ENCODE results near the gene SIRPD. TPM values are rescaled to one million over a fixed set of nuclear protein-coding genes. Genes with fewer than 3 reads are reported as not detected.

SIRPD gene
- total and polyA plus RNA-seq, 2 of the 8 experiments (the other 6 are each of a cell fraction or from before 2014, with no cell fraction given): not detected

DNA sequence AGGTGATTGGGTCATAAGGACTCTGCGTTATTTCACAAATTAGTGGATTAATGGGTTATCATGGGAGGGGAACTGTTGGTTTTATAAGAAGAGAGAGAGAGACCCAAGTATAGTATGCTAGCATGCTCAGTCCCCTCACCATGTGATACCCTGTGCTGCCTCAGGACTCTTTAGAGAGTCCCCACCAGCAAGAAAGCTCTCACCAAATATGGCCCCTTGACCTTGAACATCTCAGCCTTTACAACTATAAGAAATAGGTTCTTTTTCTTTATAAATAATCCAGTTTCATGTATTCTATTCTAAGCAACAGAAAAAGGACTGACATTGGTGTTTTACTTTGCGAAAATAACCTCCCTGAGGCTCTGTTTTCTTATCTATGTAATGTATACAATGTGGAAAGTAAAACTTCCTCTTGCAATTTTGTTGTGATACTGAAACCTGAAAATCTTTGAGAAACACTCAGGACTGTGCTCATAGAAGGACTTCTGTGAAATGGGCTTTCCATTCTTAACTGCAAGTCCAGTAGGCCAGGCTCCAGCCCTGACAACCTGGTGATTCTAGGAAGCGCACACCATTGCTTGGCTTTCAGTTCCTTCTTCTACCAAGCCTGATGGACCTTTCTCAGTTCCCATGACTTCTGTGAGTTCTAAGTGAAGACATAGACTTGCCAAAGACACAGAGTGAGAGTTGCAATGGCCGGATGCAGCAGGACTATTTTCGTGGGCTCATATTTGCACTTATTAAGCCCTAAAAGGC is 21.9 kb downstream of the SIRPD start:
- Histone ChIP-seq H3K9me3 (ENCODE audit: insufficient read depth in 2 of 2, low read depth in 1 of 2, low read length in 1 of 2) (no peaks in the 10 kb centered on the region; a peak in 1 of 4 replicates), H3K27me3 (replicated peaks in 1 of 4; ENCODE audit: control insufficient read depth in 3 of 4, extremely low read depth in 1 of 4, insufficient read depth in 3 of 4, low read length in 3 of 4) (no peaks in the 10 kb centered on the region; a peak in 1 of 7 replicates), H3K4ac (replicated peaks; ENCODE audit: insufficient read length, low read depth, low read length) (no peak overlapping the region), H2BK15ac (ENCODE audit: low read length) (no peak overlapping the region), H2AK5ac (ENCODE audit: low read depth, low read length) (no peak overlapping the region), H3K4me2 (ENCODE audit: insufficient read depth in 1 of 2, low read depth in 2 of 2, low read length in 2 of 2) (no peak overlapping the region), H3K4me3 (ENCODE audit: extremely low read depth in 1 of 4, insufficient read depth in 2 of 4, low read depth in 3 of 4, low read length in 4 of 4) (no peak overlapping the region), H2BK120ac (replicated peaks; ENCODE audit: low read depth, low read length) (no peak overlapping the region), H3K79me1 (ENCODE audit: low read depth, low read length) (no peaks in the 10 kb centered on the region), H3K18ac (ENCODE audit: extremely low read depth, low read length) (no peak overlapping the region), H3K79me2 (ENCODE audit: control insufficient read depth in 1 of 2, insufficient read depth in 2 of 2, low read length in 2 of 2) (no peaks in the 10 kb centered on the region), H3K14ac (ENCODE audit: insufficient read length) (no peak overlapping the region), H2BK5ac (ENCODE audit: low read depth, low read length) (no peak overlapping the region), H4K20me1 (replicated peaks in 1 of 2; ENCODE audit: control insufficient read depth in 1 of 2, insufficient read depth in 2 of 2, low read length in 2 of 2) (no peaks in the 10 kb centered on the region), H2BK12ac (ENCODE audit: low read depth, low read length) (no peak overlapping the region), H2AFZ (ENCODE audit: low read length) (no peak overlapping the region), H3K9ac (replicated peaks in 1 of 4; ENCODE audit: extremely low read depth in 1 of 4, low read depth in 3 of 4, low read length in 3 of 4) (no peak overlapping the region), H4K8ac (ENCODE audit: extremely low read depth, insufficient read depth, low read length) (no peak overlapping the region), H3K27ac (ENCODE audit: low read depth, low read length) (no peak overlapping the region), H3K36me3 (ENCODE audit: control insufficient read depth in 2 of 4, insufficient read depth in 4 of 4, low read length in 3 of 4) (no peaks in the 10 kb centered on the region), H3K23ac (ENCODE audit: insufficient read length) (no peak overlapping the region), H4K5ac (ENCODE audit: insufficient read length, low read depth, low read length) (no peak overlapping the region), H3K23me2 (ENCODE audit: low read depth, low read length) (no peaks in the 10 kb centered on the region), H2BK20ac (ENCODE audit: low read length) (no peak overlapping the region), H3K56ac (replicated peaks; ENCODE audit: insufficient read length, low read depth, low read length) (no peak overlapping the region), H3K4me1 (replicated peaks in 1 of 4; ENCODE audit: control insufficient read depth in 3 of 4, insufficient read depth in 4 of 4, low read length in 3 of 4) (no peaks in the 10 kb centered on the region), H4K91ac (replicated peaks; ENCODE audit: insufficient read length, low read length) (no peak overlapping the region)
- DNase-seq (ENCODE audit: low read depth in 1 of 2, low spot score in 2 of 2) (no peak), FAIRE-seq (no peak)
- TF ChIP-seq CTBP2 (IDR thresholded peaks at IDR 0.05; ENCODE audit: borderline replicate concordance, insufficient read depth, insufficient read length, low read length) (no peak), BRCA1 (IDR thresholded peaks at IDR 0.05; ENCODE audit: low read depth, low read length) (no peak), SUZ12 (IDR thresholded peaks at IDR 0.05; ENCODE audit: low read length) (no peak), TEAD4 (IDR thresholded peaks at IDR 0.05; ENCODE audit: low read depth, low read length) (no peak), JUND (IDR thresholded peaks at IDR 0.05; ENCODE audit: low read length) (no peak), TCF12 (IDR thresholded peaks at IDR 0.05; ENCODE audit: low read depth, low read length) (no peak), NRF1 (IDR thresholded peaks at IDR 0.05; ENCODE audit: low read depth, low read length) (no peak), ASH2L (IDR thresholded peaks at IDR 0.05; ENCODE audit: low read length) (no peak)
- TF ChIP-seq, protein P1, sequence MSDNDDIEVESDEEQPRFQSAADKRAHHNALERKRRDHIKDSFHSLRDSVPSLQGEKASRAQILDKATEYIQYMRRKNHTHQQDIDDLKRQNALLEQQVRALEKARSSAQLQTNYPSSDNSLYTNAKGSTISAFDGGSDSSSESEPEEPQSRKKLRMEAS (IDR thresholded peaks at IDR 0.05): no peak
- TF ChIP-seq, protein P2, sequence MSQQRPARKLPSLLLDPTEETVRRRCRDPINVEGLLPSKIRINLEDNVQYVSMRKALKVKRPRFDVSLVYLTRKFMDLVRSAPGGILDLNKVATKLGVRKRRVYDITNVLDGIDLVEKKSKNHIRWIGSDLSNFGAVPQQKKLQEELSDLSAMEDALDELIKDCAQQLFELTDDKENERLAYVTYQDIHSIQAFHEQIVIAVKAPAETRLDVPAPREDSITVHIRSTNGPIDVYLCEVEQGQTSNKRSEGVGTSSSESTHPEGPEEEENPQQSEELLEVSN (IDR thresholded peaks at IDR 0.05): no peak
- 87% methylated on average over 5 of the region's 5 CpGs; no CpG with 5 or more reads in 1 of the 2 experiments for WGBS, 2 experiments (ENCODE audit: extremely low coverage in 1 of 2, insufficient coverage in 1 of 2, insufficient read length in 1 of 2, insufficient replicate concordance in 2 of 2, low coverage in 1 of 2, low lambda C conversion rate in 2 of 2, missing lambda C conversion rate in 1 of 2)
- ChIA-PET POLR2A (ENCODE audit: partially characterized antibody) (no interaction called here), CTCF (ENCODE audit: partially characterized antibody) (no interaction called here)

Data from H1 (cell line).